DOHH2 (cell line): ENCODE results near the gene C4BPA.

Experiments used
- CTCF ChIP-seq: fragments of 200-600 bp; sonication (generic); IDR thresholded peaks from one replicate; pipeline ENCODE4 v1.5.1; 2014; ENCODE audit warnings: antibody characterized with exemption, mild to moderate bottlenecking, low read depth, low read length; ENCODE audit not compliant: poor library complexity, severe bottlenecking
- EZH2phosphoT487 ChIP-seq: fragments of 200-600 bp; sonication (generic); IDR thresholded peaks from 2 replicates; pipeline ENCODE4 v1.6.1; 2017; ENCODE audit warnings: borderline replicate concordance, mild to moderate bottlenecking, antibody characterized with exemption, low read length, moderate library complexity, mixed read lengths

- TF ChIP-seq CTCF (no peak), EZH2phosphoT487 (no peak)
These were observed 87.7 kb downstream of the C4BPA start for GRCh38 chr1:207191776-207192175.
